Measurements from ENCODE around the gene MINK1.

MINK1 gene

GRCh38 chr17:4879601-4880000, 46.5 kb downstream of the MINK1 start:
- Mint-ChIP-seq H3K4me3 (no peak overlapping the region), H3K36me3 (ENCODE audit: low read depth) (peaks cover 10% of the 10 kb centered on the region), H3K27me3 (ENCODE audit: low read depth, poor library complexity) (peaks cover 3% of the 10 kb centered on the region), H3K4me1 (peaks cover 17% of the 10 kb centered on the region), H3K27ac (no peak overlapping the region), H3K9me3 (no peaks in the 10 kb centered on the region)
- TF ChIP-seq CTCF (IDR thresholded peaks at IDR 0.05) = no peak
- DNase-seq = no peak

GRCh38 chr17:4880857-4881256, 47.7 kb downstream of the MINK1 start:
- Mint-ChIP-seq H3K4me1 (peaks cover 13% of the 10 kb centered on the region), H3K9me3 (no peaks in the 10 kb centered on the region), H3K27me3 (ENCODE audit: low read depth, poor library complexity) (peaks cover 3% of the 10 kb centered on the region), H3K4me3 (no peak overlapping the region), H3K36me3 (ENCODE audit: low read depth) (peaks cover 22% of the 10 kb centered on the region), H3K27ac (peak overlapping the region; percentile 87)
- no peak for DNase-seq
- no peak for TF ChIP-seq CTCF (IDR thresholded peaks at IDR 0.05)

- Mint-ChIP-seq H3K9me3 (no peaks in the 10 kb centered on the region), H3K27me3 (ENCODE audit: low read depth, poor library complexity) (peaks cover 3% of the 10 kb centered on the region), H3K27ac (no peak overlapping the region), H3K36me3 (ENCODE audit: low read depth) (peaks cover 17% of the 10 kb centered on the region), H3K4me3 (no peak overlapping the region), H3K4me1 (peaks cover 13% of the 10 kb centered on the region)
- peak; percentile 65 for DNase-seq
- TF ChIP-seq CTCF (IDR thresholded peaks at IDR 0.05) = peak; percentile 73
These were observed 48.8 kb downstream of the MINK1 start for GRCh38 chr17:4881761-4882555.

- Mint-ChIP-seq H3K4me1 (peaks cover 19% of the 10 kb centered on the region), H3K9me3 (no peaks in the 10 kb centered on the region), H3K36me3 (ENCODE audit: low read depth) (peaks cover 18% of the 10 kb centered on the region), H3K4me3 (no peak overlapping the region), H3K27ac (peak overlapping the region; percentile 50), H3K27me3 (ENCODE audit: low read depth, poor library complexity) (peaks cover 3% of the 10 kb centered on the region)
- no peak for TF ChIP-seq CTCF (IDR thresholded peaks at IDR 0.05)
- no peak for DNase-seq
These were observed 51.3 kb downstream of the MINK1 start for GRCh38 chr17:4884489-4884888.

- Mint-ChIP-seq H3K27me3 (ENCODE audit: low read depth, poor library complexity) (no peaks in the 10 kb centered on the region), H3K4me3 (no peak overlapping the region), H3K9me3 (no peaks in the 10 kb centered on the region), H3K4me1 (peaks cover 12% of the 10 kb centered on the region), H3K36me3 (ENCODE audit: low read depth) (peaks cover 18% of the 10 kb centered on the region), H3K27ac (no peak overlapping the region)
- DNase-seq = no peak
- TF ChIP-seq CTCF (IDR thresholded peaks at IDR 0.05) = no peak
These were observed 53.7 kb downstream of the MINK1 start for GRCh38 chr17:4886830-4887229.

GRCh38 chr17:4887581-4887980, 54.4 kb downstream of the MINK1 start:
- no peak for TF ChIP-seq CTCF (IDR thresholded peaks at IDR 0.05)
- DNase-seq = no peak
- H3K36me3 Mint-ChIP-seq (ENCODE audit: low read depth) = peaks cover 18% of the 10 kb centered on the region
- H3K4me1 Mint-ChIP-seq = peaks cover 17% of the 10 kb centered on the region
- H3K9me3 Mint-ChIP-seq = no peaks in the 10 kb centered on the region
- H3K4me3 Mint-ChIP-seq = no peak overlapping the region
- no peaks in the 10 kb centered on the region for H3K27me3 Mint-ChIP-seq (ENCODE audit: low read depth, poor library complexity)
- H3K27ac Mint-ChIP-seq = no peak overlapping the region
